Neural crest cell (in vitro differentiated cells): Measurements from ENCODE around the gene PSMC3IP. TPM values are rescaled to one million over a fixed set of nuclear protein-coding genes. Genes with fewer than 3 reads are reported as not detected.
A peak's percentile ranks its signal among the peaks of the same experiment; 100 is the strongest.
"Not testable (repeated sequence)": the region's sequence is repeated elsewhere in the genome, so short reads cannot be mapped to it uniquely, and the experiment has no call there.

ENCODE experiments used
- DNase-seq: peaks from one replicate; pipeline ENCODE4 v3.0.0; 2021; ENCODE audit warnings: low read depth, mixed read lengths, low spot score
- H3K27ac Mint-ChIP-seq: one replicate; pipeline ENCODE4 v1.8.0; 2021; ENCODE audit warnings: mild to moderate bottlenecking, mixed read lengths; ENCODE audit not compliant: unreplicated experiment
- H3K27me3 Mint-ChIP-seq: 2 replicates; pipeline ENCODE4 v1.8.0; 2021; ENCODE audit warnings: low read depth, mild to moderate bottlenecking, mixed read lengths
- H3K36me3 Mint-ChIP-seq: 2 replicates; pipeline ENCODE4 v1.8.0; 2021; ENCODE audit warnings: low read depth, mild to moderate bottlenecking, mixed read lengths
- H3K4me1 Mint-ChIP-seq: 2 replicates; pipeline ENCODE4 v1.8.0; 2021; ENCODE audit warnings: mixed read lengths
- H3K4me3 Mint-ChIP-seq: one replicate; pipeline ENCODE4 v1.8.0; 2021; ENCODE audit warnings: mild to moderate bottlenecking, mixed read lengths
- H3K9me3 Mint-ChIP-seq: 2 replicates; pipeline ENCODE4 v1.8.0; 2021; ENCODE audit warnings: mixed read lengths
- CTCF ChIP-seq: fragments of 200-600 bp; sonication (generic); conservative IDR thresholded peaks from 2 replicates; pipeline ENCODE4 v1.5.0; 2021; ENCODE audit warnings: antibody characterized with exemption, mild to moderate bottlenecking
- total RNA-seq: library from RNA; stranded (reverse); gene quantifications from 2 replicates; pipeline ENCODE4 v1.2.1, GENCODE V29; 2021

Gene PSMC3IP
- total RNA-seq, 1 donor from 2014 or later: 44.6 TPM

GRCh38 chr17:42548993-42549755 lies 28.4 kb downstream of the PSMC3IP start:
- TF ChIP-seq CTCF: no peak
- Mint-ChIP-seq H3K27ac (peak overlapping the region; percentile 35), H3K36me3 (no peaks in the 10 kb centered on the region)

GRCh38 chr17:42548070-42548837 lies 29.3 kb downstream of the PSMC3IP start:
- H3K27me3 Mint-ChIP-seq: peaks cover 2% of the 10 kb centered on the region
- H3K9me3 Mint-ChIP-seq: no peaks in the 10 kb centered on the region
- peak; percentile 63 for TF ChIP-seq CTCF
- H3K4me1 Mint-ChIP-seq: peaks cover 13% of the 10 kb centered on the region
- no peaks in the 10 kb centered on the region for H3K36me3 Mint-ChIP-seq
- H3K27ac Mint-ChIP-seq: peak overlapping the region; percentile 27
- peak; percentile 52 for DNase-seq
- H3K4me3 Mint-ChIP-seq: peak overlapping the region; percentile 72

More at GRCh38 chr17:42548993-42549755, 28.4 kb downstream of the PSMC3IP start:
- no peak for DNase-seq
- H3K9me3 Mint-ChIP-seq: no peaks in the 10 kb centered on the region
- H3K4me3 Mint-ChIP-seq: peak overlapping the region; percentile 72
- peaks cover 2% of the 10 kb centered on the region for H3K27me3 Mint-ChIP-seq
- H3K4me1 Mint-ChIP-seq: peaks cover 13% of the 10 kb centered on the region

- no peak for TF ChIP-seq CTCF
- Mint-ChIP-seq H3K9me3 (no peaks in the 10 kb centered on the region), H3K4me1 (peaks cover 13% of the 10 kb centered on the region), H3K4me3 (peak overlapping the region; percentile 25), H3K27me3 (peaks cover 2% of the 10 kb centered on the region), H3K27ac (no peak overlapping the region), H3K36me3 (no peaks in the 10 kb centered on the region)
- DNase-seq: no peak
Measured at GRCh38 chr17:42547698-42548069, 29.8 kb downstream of the PSMC3IP start.

- H3K4me1 Mint-ChIP-seq: peaks cover 13% of the 10 kb centered on the region
- no peaks in the 10 kb centered on the region for H3K9me3 Mint-ChIP-seq
- no peak overlapping the region for H3K27ac Mint-ChIP-seq
- H3K4me3 Mint-ChIP-seq: peak overlapping the region; percentile 67
- no peak for TF ChIP-seq CTCF
- H3K27me3 Mint-ChIP-seq: peaks cover 2% of the 10 kb centered on the region
- no peak for DNase-seq
- H3K36me3 Mint-ChIP-seq: no peaks in the 10 kb centered on the region
Measured at GRCh38 chr17:42547001-42547461, 30.5 kb downstream of the PSMC3IP start.

- H3K4me3 Mint-ChIP-seq, H3K27me3 Mint-ChIP-seq, DNase-seq, H3K9me3 Mint-ChIP-seq, H3K27ac Mint-ChIP-seq, H3K36me3 Mint-ChIP-seq: not testable (repeated sequence)
- peaks cover 11% of the 10 kb centered on the region for H3K4me1 Mint-ChIP-seq
Measured at GRCh38 chr17:42545755-42546505, 31.6 kb downstream of the PSMC3IP start.
